ENCODE measurements around the gene MYBPC2. TPM values are rescaled to one million over a fixed set of nuclear protein-coding genes. Genes with fewer than 3 reads are reported as not detected.

MYBPC2 gene
- total and polyA plus RNA-seq, 9 of the 15 experiments (the other 6 are each of a cell fraction or from before 2014, with no cell fraction given): 0.01 to 0.14 (median 0.04) TPM; not detected in 6

GRCh38 chr19:50384685-50385535 lies 47.8 kb upstream of the MYBPC2 start (continued):
- TF ChIP-seq RERE (CRISPR knock-in tag; IDR thresholded peaks at IDR 0.05; ENCODE audit: borderline replicate concordance) (no peak), KDM2B (CRISPR knock-in tag; IDR thresholded peaks at IDR 0.05) (no peak), HDAC8 (tag; IDR thresholded peaks at IDR 0.05) (no peak), MXI1 (IDR thresholded peaks at IDR 0.05; ENCODE audit: low read depth, low read length) (0 out of 2 replicates have a peak, but pooled peaks have one; percentile 51), MNT (conservative IDR thresholded peaks at IDR 0.05) (peak in 1 of 2 experiments; percentile 23; a peak in 3 of 4 replicates), ZNF316 (IDR thresholded peaks at IDR 0.05) (peak; percentile 45), ZNF76 (CRISPR knock-in tag; IDR thresholded peaks at IDR 0.05; ENCODE audit: borderline replicate concordance) (no peak), TOE1 (IDR thresholded peaks at IDR 0.05; ENCODE audit: borderline replicate concordance) (0 out of 2 replicates have a peak, but pooled peaks have one; percentile 16), TOE1 (CRISPR knock-in tag; IDR thresholded peaks at IDR 0.05; ENCODE audit: borderline replicate concordance, low read depth) (no peak), ZNF75A (CRISPR knock-in tag; IDR thresholded peaks at IDR 0.05) (no peak), POLR2G (IDR thresholded peaks at IDR 0.05; ENCODE audit: low read depth, low read length) (peak; percentile 18; the same call in 1 of the 2 replicates), HNRNPLL (IDR thresholded peaks at IDR 0.05; ENCODE audit: low read depth, low read length, poor library complexity, severe bottlenecking) (peak; percentile 18), NEUROD1 (IDR thresholded peaks at IDR 0.05; ENCODE audit: borderline replicate concordance, low read depth, low read length, partially characterized antibody) (no peak), PHB2 (IDR thresholded peaks at IDR 0.05; ENCODE audit: low read depth) (no peak), KDM4B (IDR thresholded peaks at IDR 0.05; ENCODE audit: borderline replicate concordance in 2 of 2, low read depth in 1 of 2) (no peak), CBFA2T3 (IDR thresholded peaks at IDR 0.05) (peak; percentile 21; the same call in 1 of the 2 replicates), TRIM28 (IDR thresholded peaks at IDR 0.05) (0 out of 2 replicates have a peak, but pooled peaks have one; percentile 37), NFRKB (IDR thresholded peaks at IDR 0.05; ENCODE audit: low read depth) (no peak), HDAC3 (IDR thresholded peaks at IDR 0.05; ENCODE audit: borderline replicate concordance, partially characterized antibody) (no peak)

Measured in K562 (cell line).